Left ventricle myocardium superior (tissue), 1 donor: ENCODE measurements around the gene IL25. TPM values are rescaled to one million over a fixed set of nuclear protein-coding genes. Genes with fewer than 3 reads are reported as not detected.
"Not testable (repeated sequence)": the region's sequence is repeated elsewhere in the genome, so short reads cannot be mapped to it uniquely, and the experiment has no call there.

ENCODE experiments used
- ATAC-seq: fragments of 200-7000 bp; cut with Tn5 transposase; one replicate; pipeline ENCODE4 v1.9.1; 2020; ENCODE audit warnings: mild to moderate bottlenecking, moderate library complexity
- DNase-seq: peaks from one replicate; pipeline ENCODE4 v3.0.0-alpha.2; 2020
- intact Hi-C: fragments of 100-400 bp; cut with micrococcal nuclease; formaldehyde crosslinking; loops from one replicate; pipeline ENCODE4 v1.11.0; 2022
- long read RNA-seq: library from polyadenylated mRNA; unstranded; transcript quantifications from one replicate; pipeline ENCODE4 v2.0.0, GENCODE V29; 2021
- total RNA-seq: library from RNA; stranded (reverse); fragmentation: NEBNext Ultra II Directional; extraction: Animal tissue kit (Norgen Biotek cat#: 25700); gene quantifications from one replicate; pipeline ENCODE4 v1.2.1, GENCODE V29; 2021
- donor health status: DM: no; HTN: yes; CAD: no; lungs with severe emphysema.

Gene IL25
- total RNA-seq = not detected
- long read RNA-seq = 0 reads

GRCh38 chr14:23372509-23372908 lies at the start of gene IL25:
IL25 (plus strand) TSS chr14:23372809.
- ATAC-seq (no peak), DNase-seq (no peak)
- intact Hi-C loops = no loop called here

- no peak for DNase-seq
- intact Hi-C loops = loop anchor here (10.0 kb wide), 1 partner anchor 131 kb away; no protein-coding TSS in a partner anchor
- no peak for ATAC-seq
Measured at GRCh38 chr14:23323838-23324454, 48.7 kb upstream of the IL25 start.

- DNase-seq (no peak), ATAC-seq (no peak)
- intact Hi-C loops = loop anchor here (10.0 kb wide), 1 partner anchor 130 kb away; no protein-coding TSS in a partner anchor
Measured at GRCh38 chr14:23324455-23324846, 48.2 kb upstream of the IL25 start.

GRCh38 chr14:23324993-23325392 lies 47.6 kb upstream of the IL25 start:
- ATAC-seq = no peak
- intact Hi-C loops = loop anchor here (10.0 kb wide), 1 partner anchor 130 kb away; no protein-coding TSS in a partner anchor
- no peak for DNase-seq

- intact Hi-C loops = loop anchor here (10.0 kb wide), 1 partner anchor 129 kb away; no protein-coding TSS in a partner anchor
- not testable (repeated sequence) for DNase-seq, ATAC-seq
Measured at GRCh38 chr14:23325746-23326145, 46.9 kb upstream of the IL25 start.

GRCh38 chr14:23326491-23327332 lies 45.9 kb upstream of the IL25 start:
- no peak for ATAC-seq
- intact Hi-C loops = loop anchor here (10.0 kb wide), 1 partner anchor 128 kb away; no protein-coding TSS in a partner anchor
- no peak for DNase-seq

GRCh38 chr14:23327947-23328744 lies 44.5 kb upstream of the IL25 start:
- intact Hi-C loops = loop anchor here (10.0 kb wide), 1 partner anchor 127 kb away; no protein-coding TSS in a partner anchor
- DNase-seq (no peak), ATAC-seq (peak; percentile 68)

- DNase-seq (no peak), ATAC-seq (no peak)
- intact Hi-C loops = no loop called here
Measured at GRCh38 chr14:23335623-23336022, 37.0 kb upstream of the IL25 start.

GRCh38 chr14:23339506-23340268 lies 32.9 kb upstream of the IL25 start:
- no peak for DNase-seq
- intact Hi-C loops = no loop called here
- no peak for ATAC-seq

GRCh38 chr14:23344481-23344880 lies 28.1 kb upstream of the IL25 start:
- intact Hi-C loops = no loop called here
- ATAC-seq (no peak), DNase-seq (no peak)

- intact Hi-C loops = no loop called here
- DNase-seq (no peak), ATAC-seq (peak; percentile 72)
Measured at GRCh38 chr14:23345987-23346692, 26.5 kb upstream of the IL25 start.

- intact Hi-C loops = no loop called here
- peak; percentile 47 for ATAC-seq
- DNase-seq = no peak
Measured at GRCh38 chr14:23346693-23347405, 25.8 kb upstream of the IL25 start.

- intact Hi-C loops = no loop called here
- ATAC-seq = no peak
- DNase-seq = no peak
Measured at GRCh38 chr14:23347406-23348296, 25.0 kb upstream of the IL25 start.

- intact Hi-C loops = no loop called here
- DNase-seq (no peak), ATAC-seq (no peak)
Measured at GRCh38 chr14:23348297-23348655, 24.3 kb upstream of the IL25 start.

GRCh38 chr14:23349156-23349845 lies 23.3 kb upstream of the IL25 start:
- ATAC-seq (no peak), DNase-seq (no peak)
- intact Hi-C loops = no loop called here
